Activated CD8-positive, alpha-beta T cell treated with anti-CD3 and anti-CD28 coated beads, Interleukin-2, amount 10 ng/mL, durations not matched to agents 7 days and 5 days (primary cell): ENCODE data around the gene IFIT1B. TPM values are rescaled to one million over a fixed set of nuclear protein-coding genes. Genes with fewer than 3 reads are reported as not detected.
A peak's percentile ranks its signal among the peaks of the same experiment; 100 is the strongest.
"Not testable (repeated sequence)": the region's sequence is repeated elsewhere in the genome, so short reads cannot be mapped to it uniquely, and the experiment has no call there.

ENCODE experiments used
- ATAC-seq: fragments of 150-1000 bp; cut with Tn5 transposase; one replicate; pipeline ENCODE4 v1.10.0; 2021; ENCODE audit warnings: moderate library complexity
- CTCF ChIA-PET: fragments of 350-600 bp; sonication (Branson Sonifier 250); formaldehyde crosslinking; loops from one replicate; lab custom pipeline; 2021; ENCODE audit warnings: antibody characterized with exemption; lab: Charles Lee
- POLR2A ChIA-PET: fragments of 350-600 bp; sonication (Branson Sonifier 250); formaldehyde crosslinking; loops from one replicate; lab custom pipeline; 2021; ENCODE audit warnings: antibody characterized with exemption; lab: Charles Lee
- DNase-seq: peaks from one replicate; pipeline ENCODE4 v3.0.0-alpha.2; 2020
- H3K27ac Mint-ChIP-seq: one replicate; pipeline ENCODE4 v1.8.0; 2021; ENCODE audit warnings: mild to moderate bottlenecking, mixed read lengths
- H3K27me3 Mint-ChIP-seq: one replicate; pipeline ENCODE4 v1.8.0; 2021; ENCODE audit warnings: low read depth, mixed read lengths
- H3K36me3 Mint-ChIP-seq: one replicate; pipeline ENCODE4 v1.8.0; 2021; ENCODE audit warnings: low read depth, mixed read lengths
- H3K4me1 Mint-ChIP-seq: one replicate; pipeline ENCODE4 v1.8.0; 2021; ENCODE audit warnings: low read depth, mixed read lengths
- H3K4me3 Mint-ChIP-seq: one replicate; pipeline ENCODE4 v1.8.0; 2021; ENCODE audit warnings: mild to moderate bottlenecking, mixed read lengths
- H3K9me3 Mint-ChIP-seq: one replicate; pipeline ENCODE4 v1.8.0; 2022; ENCODE audit warnings: mixed read lengths; ENCODE audit not compliant: insufficient read depth
- total RNA-seq, 2 experiments: library from RNA; stranded (reverse); gene quantifications; one replicate each; pipeline ENCODE4 v1.2.3, GENCODE V29; 2021

IFIT1B gene
- total RNA-seq, 2 experiments from 2014 or later, result not detected

DNA sequence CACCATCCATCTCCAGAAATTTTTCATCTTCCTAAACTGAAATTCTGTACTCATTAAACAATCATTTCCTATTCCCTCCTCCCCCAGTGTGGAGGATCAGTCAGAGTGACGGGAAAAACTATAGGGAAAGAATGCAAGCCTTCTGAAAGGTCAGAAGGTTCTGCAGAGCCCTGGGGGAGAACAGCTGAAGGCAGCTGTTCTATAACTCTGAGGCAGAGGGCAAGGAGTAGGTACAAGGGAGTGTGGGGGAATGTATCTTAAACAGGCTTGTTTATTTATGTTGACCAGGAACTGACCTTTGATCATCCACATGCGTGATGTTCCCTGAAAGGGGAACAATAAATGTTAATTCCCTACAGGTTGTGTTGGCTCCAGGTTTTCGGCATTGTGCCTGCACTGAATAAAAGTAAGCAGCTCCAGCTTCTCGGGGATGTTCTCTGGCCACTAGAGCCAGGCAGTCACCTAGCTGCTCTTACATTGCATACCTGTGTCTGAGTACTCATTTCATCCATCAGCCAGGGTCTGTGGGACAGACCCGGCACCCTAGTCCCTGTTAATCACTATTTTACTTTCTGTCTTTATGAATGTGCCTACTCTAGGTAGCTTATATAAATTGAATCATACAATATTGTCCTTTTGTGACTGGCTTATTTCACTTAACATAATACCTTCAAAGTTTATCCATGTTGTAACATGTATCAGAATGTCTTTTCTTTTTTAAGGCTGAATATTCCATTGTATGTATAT is 20.3 kb downstream of the IFIT1B start:
- Mint-ChIP-seq H3K4me1 (peaks cover 50% of the 10 kb centered on the region), H3K4me3 (no peak overlapping the region), H3K27ac (no peak overlapping the region), H3K36me3 (peaks cover 70% of the 10 kb centered on the region), H3K27me3 (no peaks in the 10 kb centered on the region), H3K9me3 (no peaks in the 10 kb centered on the region)
- ATAC-seq (no peak), DNase-seq (no peak)
- POLR2A ChIA-PET, result interaction anchor here (0.8 to 2.0 kb wide), 2 partner anchors 14 to 16 kb away, joined by 3 to 4 read pairs; partner anchors contain the start of gene IFIT5
- CTCF ChIA-PET, result interaction anchor here (0.9 kb wide), 1 partner anchor 136 kb away, joined by 3 read pairs; no protein-coding TSS in a partner anchor

DNA sequence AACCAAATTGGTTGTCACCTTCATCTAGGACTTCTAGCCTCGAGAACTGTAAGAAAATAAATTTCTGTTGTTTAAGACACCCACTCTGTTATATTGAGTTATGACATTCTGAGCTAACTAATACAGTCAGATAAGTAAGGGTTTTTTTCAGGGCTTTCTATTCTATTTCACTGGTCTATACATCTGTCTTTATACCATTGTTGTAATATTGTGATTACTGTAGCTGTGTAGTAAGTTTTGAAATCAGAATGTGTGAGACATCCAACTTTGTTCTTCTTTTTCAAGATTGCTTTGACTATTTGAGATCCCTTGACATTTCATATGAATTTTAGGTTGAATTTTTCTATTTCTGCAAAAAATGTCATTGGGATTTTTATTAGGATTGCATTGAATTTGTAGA is 22.1 kb downstream of the IFIT1B start:
- Mint-ChIP-seq H3K27ac (no peak overlapping the region), H3K36me3 (peaks cover 81% of the 10 kb centered on the region), H3K27me3 (no peaks in the 10 kb centered on the region), H3K4me3 (no peak overlapping the region), H3K9me3 (no peaks in the 10 kb centered on the region), H3K4me1 (peaks cover 42% of the 10 kb centered on the region)
- ATAC-seq, result no peak
- ChIA-PET CTCF (interaction anchor here (1.8 kb wide), 1 partner anchor 13 kb away, joined by 8 read pairs; the partner anchor contains the start of gene IFIT5), POLR2A (interaction anchor here (0.6 to 1.8 kb wide), 2 partner anchors 14 to 1480 kb away, joined by 5 to 6 read pairs; partner anchors contain the start of gene IFIT5)
- no peak for DNase-seq

DNA sequence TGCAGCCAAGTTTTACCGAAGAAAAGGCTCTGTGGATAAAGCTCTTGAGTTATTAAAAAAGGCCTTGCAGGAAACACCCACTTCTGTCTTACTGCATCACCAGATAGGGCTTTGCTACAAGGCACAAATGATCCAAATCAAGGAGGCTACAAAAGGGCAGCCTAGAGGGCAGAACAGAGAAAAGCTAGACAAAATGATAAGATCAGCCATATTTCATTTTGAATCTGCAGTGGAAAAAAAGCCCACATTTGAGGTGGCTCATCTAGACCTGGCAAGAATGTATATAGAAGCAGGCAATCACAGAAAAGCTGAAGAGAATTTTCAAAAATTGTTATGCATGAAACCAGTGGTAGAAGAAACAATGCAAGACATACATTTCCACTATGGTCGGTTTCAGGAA is 25.2 kb downstream of the IFIT1B start:
- POLR2A ChIA-PET, result interaction anchor here (1.5 to 3.0 kb wide), 2 partner anchors 10 to 11 kb away, joined by 4 to 13 read pairs; partner anchors contain the start of gene IFIT5
- ATAC-seq (no peak), DNase-seq (no peak)
- Mint-ChIP-seq H3K4me3 (no peak overlapping the region), H3K9me3 (no peaks in the 10 kb centered on the region), H3K27me3 (no peaks in the 10 kb centered on the region), H3K36me3 (peaks cover 88% of the 10 kb centered on the region), H3K27ac (no peak overlapping the region), H3K4me1 (peaks cover 26% of the 10 kb centered on the region)
- CTCF ChIA-PET, result interaction anchor here (1.5 to 2.8 kb wide), 3 partner anchors 10 to 186 kb away, joined by 3 to 8 read pairs (median 4); partner anchors contain the start of gene IFIT5

DNA sequence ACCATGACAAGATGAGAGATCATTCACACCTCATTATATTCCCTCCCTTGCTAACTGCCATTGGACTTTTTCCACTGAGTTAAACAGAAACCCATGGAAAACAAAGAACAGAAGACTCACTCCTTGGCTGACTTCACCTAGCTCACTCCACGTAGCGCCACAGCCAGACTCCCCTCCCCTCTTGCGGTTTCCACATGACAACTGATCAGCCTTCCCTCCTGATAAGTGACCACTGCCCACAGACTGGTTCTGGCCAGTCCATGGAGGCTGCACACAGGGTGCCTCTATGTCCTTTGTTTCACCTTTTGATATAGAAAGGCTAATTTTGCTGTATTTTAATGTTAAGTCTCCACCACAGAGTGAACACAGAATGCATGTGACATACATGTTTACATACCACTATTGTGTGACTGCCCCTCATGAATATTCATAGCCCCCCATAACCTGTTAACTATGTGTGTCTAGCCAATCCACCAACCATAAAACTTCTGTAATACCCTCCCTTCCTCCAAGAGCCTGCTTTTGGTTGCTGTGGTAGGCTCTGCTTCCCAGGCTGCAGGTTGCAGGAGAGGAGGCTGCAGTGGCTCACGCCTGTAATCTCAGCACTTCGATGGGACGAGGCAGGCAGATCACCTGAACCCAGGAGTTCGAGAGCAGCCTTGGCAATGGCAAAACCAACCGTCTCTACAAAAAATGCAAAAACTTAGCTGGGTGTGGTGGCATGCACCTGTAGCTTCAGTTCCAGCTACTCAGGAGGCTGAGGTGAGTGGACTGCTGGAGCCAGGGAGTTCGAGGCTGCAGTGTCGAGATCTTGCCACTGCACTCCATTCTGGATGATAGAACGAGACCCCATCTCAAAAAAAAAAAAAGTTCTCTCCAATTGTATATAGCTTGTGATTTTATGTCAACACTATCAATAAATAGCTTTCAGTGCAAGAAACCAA is 26.5 kb downstream of the IFIT1B start:
- POLR2A ChIA-PET, result interaction anchor here (0.6 to 3.0 kb wide), 3 partner anchors 8 to 174 kb away, joined by 4 to 13 read pairs (median 4); partner anchors contain the start of gene IFIT5
- CTCF ChIA-PET, result interaction anchor here (0.6 to 2.8 kb wide), 3 partner anchors 10 to 90 kb away, joined by 3 to 8 read pairs (median 4); partner anchors contain the start of gene IFIT5
- Mint-ChIP-seq H3K36me3 (peaks cover 85% of the 10 kb centered on the region), H3K9me3 (no peaks in the 10 kb centered on the region), H3K4me1 (peaks cover 13% of the 10 kb centered on the region), H3K4me3 (no peak overlapping the region), H3K27me3 (no peaks in the 10 kb centered on the region), H3K27ac (peak overlapping the region; percentile 49)
- DNase-seq (peak; percentile 19), ATAC-seq (no peak)

DNA sequence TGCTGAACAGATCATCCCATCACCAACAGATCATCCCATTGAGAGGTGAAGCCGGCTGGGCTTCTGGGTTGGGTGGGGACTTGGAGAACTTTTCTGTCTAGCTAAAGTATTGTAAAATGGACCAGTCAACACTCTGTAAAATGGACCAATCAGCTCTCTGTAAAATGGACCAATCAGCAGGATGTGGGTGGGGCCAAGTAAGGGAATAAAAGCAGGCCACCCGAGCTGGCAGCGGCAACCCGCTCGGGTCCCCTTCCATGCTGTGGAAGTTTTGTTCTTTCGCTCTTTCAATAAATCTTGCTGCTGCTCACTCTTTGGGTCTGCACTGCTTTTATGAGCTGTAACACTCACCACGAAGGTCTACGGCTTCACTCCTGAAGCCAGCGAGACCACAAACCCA is 28.3 kb downstream of the IFIT1B start:
- DNase-seq, H3K4me3 Mint-ChIP-seq, H3K27me3 Mint-ChIP-seq, H3K27ac Mint-ChIP-seq, ATAC-seq, H3K9me3 Mint-ChIP-seq, CTCF ChIA-PET: not testable (repeated sequence)
- Mint-ChIP-seq H3K4me1 (peaks cover 11% of the 10 kb centered on the region), H3K36me3 (peaks cover 90% of the 10 kb centered on the region)
- POLR2A ChIA-PET, result interaction anchor here (0.9 kb wide), 1 partner anchor 8 kb away, joined by 3 read pairs; the partner anchor contains the start of gene IFIT5

DNA sequence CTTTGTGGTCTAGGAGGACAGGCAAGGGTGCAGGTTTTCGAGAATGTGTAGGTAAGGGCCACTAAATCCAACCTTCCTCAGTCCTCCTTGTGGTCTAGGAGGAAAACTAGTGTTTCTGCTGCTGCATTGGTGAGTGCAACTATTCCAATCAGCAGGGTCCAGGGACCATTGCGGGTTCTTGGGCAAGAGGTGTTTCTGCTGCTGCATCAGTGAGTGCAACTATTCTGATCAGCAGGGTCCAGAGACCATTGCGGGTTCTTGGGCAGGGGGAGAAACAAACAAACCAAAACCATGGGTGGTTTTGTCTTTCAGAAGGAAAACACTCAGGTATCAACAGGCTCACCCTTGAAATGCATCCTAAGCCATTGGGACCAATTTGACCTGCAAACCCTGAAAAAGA is 29.9 kb downstream of the IFIT1B start:
- H3K4me3 Mint-ChIP-seq, CTCF ChIA-PET, H3K9me3 Mint-ChIP-seq, ATAC-seq, H3K27me3 Mint-ChIP-seq, POLR2A ChIA-PET, DNase-seq, H3K27ac Mint-ChIP-seq: not testable (repeated sequence)
- H3K4me1 Mint-ChIP-seq, result peaks cover 21% of the 10 kb centered on the region
- peaks cover 86% of the 10 kb centered on the region for H3K36me3 Mint-ChIP-seq

DNA sequence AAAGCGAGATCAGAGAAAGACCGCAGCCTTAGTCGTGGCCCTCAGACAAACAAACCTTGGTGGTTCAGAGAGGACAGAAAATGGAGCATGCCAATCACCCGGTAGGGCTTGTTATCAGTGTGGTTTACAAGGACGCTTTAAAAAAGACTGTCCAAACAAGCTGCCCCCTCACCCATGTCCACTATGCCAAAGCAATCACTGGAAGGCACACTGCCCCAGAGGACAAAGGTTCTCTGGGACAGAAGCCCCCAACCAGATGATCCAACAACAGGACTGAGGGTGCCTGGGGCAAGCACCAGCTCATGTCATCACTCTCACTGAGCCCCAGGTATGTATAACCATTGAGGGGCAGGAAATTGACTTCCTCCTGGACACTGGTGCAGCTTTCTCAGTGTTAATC is 31.4 kb downstream of the IFIT1B start:
- ATAC-seq, CTCF ChIA-PET, H3K9me3 Mint-ChIP-seq, POLR2A ChIA-PET, H3K4me3 Mint-ChIP-seq, H3K27ac Mint-ChIP-seq, H3K27me3 Mint-ChIP-seq, DNase-seq: not testable (repeated sequence)
- peaks cover 74% of the 10 kb centered on the region for H3K36me3 Mint-ChIP-seq
- H3K4me1 Mint-ChIP-seq, result peaks cover 28% of the 10 kb centered on the region

DNA sequence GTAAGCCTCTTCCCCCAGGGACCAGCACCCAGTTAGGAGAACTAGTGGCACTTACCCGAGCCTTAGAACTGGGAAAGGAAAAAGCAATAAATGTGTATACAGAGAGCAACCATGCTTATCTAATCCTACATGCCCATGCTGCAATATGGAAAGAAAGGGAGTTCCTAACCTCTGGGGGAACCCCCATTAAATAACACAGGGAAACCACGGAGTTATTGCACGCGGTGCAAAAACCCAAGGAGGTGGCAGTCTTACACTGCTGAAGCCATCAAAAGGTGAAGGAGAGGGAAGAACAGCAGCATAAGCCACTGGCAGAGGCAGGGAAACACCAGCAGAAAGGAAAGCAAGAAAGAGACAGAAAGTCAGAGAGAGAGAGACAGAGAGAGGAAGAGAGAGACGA is 32.7 kb downstream of the IFIT1B start:
- H3K27ac Mint-ChIP-seq, result not testable (repeated sequence)
- H3K36me3 Mint-ChIP-seq, result peaks cover 68% of the 10 kb centered on the region

DNA sequence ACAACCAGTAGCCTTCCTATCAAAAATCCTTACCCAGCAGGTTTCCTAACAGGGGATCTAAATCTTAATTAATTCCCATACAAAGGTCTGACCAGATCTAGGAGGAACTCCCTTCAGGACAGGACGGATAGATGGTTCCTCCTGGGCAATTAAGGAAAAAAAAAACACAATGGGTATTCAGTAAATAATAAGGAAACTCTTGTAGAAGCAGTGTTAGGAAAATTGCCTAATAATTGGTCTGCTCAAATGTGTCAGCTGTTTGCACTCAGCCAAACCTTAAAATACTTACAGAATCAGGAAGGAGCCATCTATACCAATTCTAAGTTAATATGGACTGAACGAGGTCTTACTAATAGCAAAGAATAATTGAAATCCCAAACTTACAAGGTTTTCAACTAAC is 33.3 kb downstream of the IFIT1B start:
- H3K4me3 Mint-ChIP-seq, DNase-seq, H3K9me3 Mint-ChIP-seq, H3K27me3 Mint-ChIP-seq, POLR2A ChIA-PET, ATAC-seq, H3K27ac Mint-ChIP-seq, CTCF ChIA-PET: not testable (repeated sequence)
- Mint-ChIP-seq H3K36me3 (peaks cover 66% of the 10 kb centered on the region), H3K4me1 (peaks cover 36% of the 10 kb centered on the region)

More for the DNA sequence above, 32.7 kb downstream of the IFIT1B start:
- DNase-seq, H3K9me3 Mint-ChIP-seq, CTCF ChIA-PET, H3K4me3 Mint-ChIP-seq, H3K27me3 Mint-ChIP-seq, POLR2A ChIA-PET, ATAC-seq: not testable (repeated sequence)
- peaks cover 32% of the 10 kb centered on the region for H3K4me1 Mint-ChIP-seq

DNA sequence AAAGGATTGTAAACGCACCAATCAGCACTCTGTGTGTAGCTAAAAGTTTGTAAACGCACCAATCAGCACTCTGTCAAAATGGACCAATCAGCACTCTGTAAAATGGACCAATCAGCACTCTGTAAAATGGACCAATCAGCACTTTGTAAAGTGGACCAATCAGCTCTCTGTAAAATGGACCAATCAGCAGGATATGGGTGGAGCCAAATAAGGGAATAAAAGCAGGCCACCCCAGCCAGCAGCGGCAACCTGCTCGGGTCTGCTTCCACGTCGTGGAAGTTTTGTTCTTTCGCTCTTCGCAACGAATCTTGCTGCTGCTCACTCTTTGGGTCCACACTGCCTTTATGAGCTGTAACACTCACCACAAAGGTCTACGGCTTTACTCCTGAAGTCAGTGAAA is 34.4 kb downstream of the IFIT1B start:
- H3K4me1 Mint-ChIP-seq, result peaks cover 41% of the 10 kb centered on the region
- ATAC-seq, H3K9me3 Mint-ChIP-seq, H3K27me3 Mint-ChIP-seq: not testable (repeated sequence)
- peak; percentile 43 for DNase-seq
- ChIA-PET POLR2A (interaction anchor here (0.6 to 4.3 kb wide), 7 partner anchors 9 to 289 kb away, joined by 3 to 78 read pairs (median 4); partner anchors contain the start of genes IFIT1, IFIT2 and KIF20B), CTCF (interaction anchor here (0.7 to 2.5 kb wide), 7 partner anchors 9 to 195 kb away, joined by 3 to 8 read pairs (median 3); partner anchors contain the start of genes IFIT1 and IFIT3)
- peaks cover 64% of the 10 kb centered on the region for H3K36me3 Mint-ChIP-seq
- H3K27ac Mint-ChIP-seq, result peak overlapping the region; percentile 75
- peak overlapping the region; percentile 36 for H3K4me3 Mint-ChIP-seq

DNA sequence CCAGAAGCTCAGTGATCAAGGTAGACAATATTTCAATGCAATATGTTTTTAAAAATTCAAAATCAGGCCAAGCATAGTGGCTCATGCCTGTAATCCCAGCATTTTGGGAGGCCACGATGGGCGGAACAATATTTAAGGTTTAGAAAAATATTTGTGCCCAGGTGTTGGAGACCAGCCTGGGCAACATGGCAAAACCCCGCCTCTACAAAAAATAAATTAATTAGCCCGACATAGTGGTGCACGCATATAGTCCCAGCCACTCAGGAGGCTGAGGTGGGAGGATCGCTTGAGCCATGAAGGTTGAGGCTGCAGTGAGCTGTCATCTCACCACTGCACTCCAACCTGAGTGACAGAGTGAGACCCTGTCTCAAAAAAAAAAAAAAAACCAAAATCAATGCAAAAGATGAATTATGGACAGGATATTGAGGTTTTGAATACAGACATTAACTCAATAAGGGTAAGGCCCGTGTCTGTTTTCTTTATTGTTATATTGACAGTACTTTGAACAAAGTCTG is 35.6 kb downstream of the IFIT1B start:
- no peak for DNase-seq
- ChIA-PET POLR2A (interaction anchor here (0.8 to 4.3 kb wide), 19 partner anchors 10 to 423 kb away, joined by 3 to 78 read pairs (median 4); partner anchors contain the start of genes FAS, IFIT1, IFIT2 and IFIT3), CTCF (interaction anchor here (1.0 to 2.5 kb wide), 9 partner anchors 13 to 196 kb away, joined by 3 to 17 read pairs (median 3); partner anchors contain the start of genes IFIT1 and IFIT3)
- Mint-ChIP-seq H3K4me1 (peaks cover 52% of the 10 kb centered on the region), H3K27ac (peak overlapping the region; percentile 97), H3K27me3 (no peaks in the 10 kb centered on the region), H3K4me3 (peak overlapping the region; percentile 85), H3K36me3 (peaks cover 65% of the 10 kb centered on the region), H3K9me3 (no peaks in the 10 kb centered on the region)
- ATAC-seq, result no peak
